Ovary (tissue), 3 donors: ENCODE data around the gene RNH1.

Source experiments
- EP300 ChIP-seq: sonication (generic); formaldehyde crosslinking; IDR thresholded peaks from one replicate; pipeline ENCODE4 v1.6.1; 2017; ENCODE audit warnings: antibody characterized with exemption
- TF ChIP-seq, protein P1 (sequence below), 3 donors: fragments of 450-650 bp in 2 of 3; fragments of 200-600 bp in 1 of 3; IDR thresholded peaks; one replicate each; pipeline versions ENCODE4 v1.5.1 to v1.8.0; 2016 to 2022; ENCODE audit warnings: antibody characterized with exemption in 3 of 3, mild to moderate bottlenecking in 1 of 3
- donor health status: DM: no; HTN: no; CAD: no.

DNA sequence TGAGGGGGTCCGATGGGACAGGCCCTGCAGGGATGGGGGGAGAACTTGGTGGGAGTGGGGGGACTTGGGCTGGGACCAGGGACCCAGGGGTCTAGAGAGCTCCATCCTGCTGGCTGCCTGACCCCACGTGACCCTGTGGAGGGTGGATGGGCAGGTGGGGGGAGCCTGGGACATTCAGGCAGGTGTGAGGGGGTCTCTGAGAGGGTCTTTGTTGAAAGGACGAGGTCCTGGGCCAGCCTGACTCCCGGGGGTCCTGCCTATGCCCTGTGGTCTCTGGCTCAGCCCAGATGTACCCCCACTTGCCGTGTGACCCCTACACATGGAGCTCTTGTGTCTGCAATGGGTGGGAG, 37.8 kb upstream of the RNH1 start:
- TF ChIP-seq, protein P1, sequence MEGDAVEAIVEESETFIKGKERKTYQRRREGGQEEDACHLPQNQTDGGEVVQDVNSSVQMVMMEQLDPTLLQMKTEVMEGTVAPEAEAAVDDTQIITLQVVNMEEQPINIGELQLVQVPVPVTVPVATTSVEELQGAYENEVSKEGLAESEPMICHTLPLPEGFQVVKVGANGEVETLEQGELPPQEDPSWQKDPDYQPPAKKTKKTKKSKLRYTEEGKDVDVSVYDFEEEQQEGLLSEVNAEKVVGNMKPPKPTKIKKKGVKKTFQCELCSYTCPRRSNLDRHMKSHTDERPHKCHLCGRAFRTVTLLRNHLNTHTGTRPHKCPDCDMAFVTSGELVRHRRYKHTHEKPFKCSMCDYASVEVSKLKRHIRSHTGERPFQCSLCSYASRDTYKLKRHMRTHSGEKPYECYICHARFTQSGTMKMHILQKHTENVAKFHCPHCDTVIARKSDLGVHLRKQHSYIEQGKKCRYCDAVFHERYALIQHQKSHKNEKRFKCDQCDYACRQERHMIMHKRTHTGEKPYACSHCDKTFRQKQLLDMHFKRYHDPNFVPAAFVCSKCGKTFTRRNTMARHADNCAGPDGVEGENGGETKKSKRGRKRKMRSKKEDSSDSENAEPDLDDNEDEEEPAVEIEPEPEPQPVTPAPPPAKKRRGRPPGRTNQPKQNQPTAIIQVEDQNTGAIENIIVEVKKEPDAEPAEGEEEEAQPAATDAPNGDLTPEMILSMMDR (IDR thresholded peaks at IDR 0.05) = no peak
- TF ChIP-seq EP300 = no peak
